Femur (tissue), 1 donor: Measurements from ENCODE around the gene TNFRSF12A.

Source experiments
- DNase-seq: peaks from one replicate; pipeline ENCODE4 v3.0.0-alpha.2; 2017

Gene TNFRSF12A

DNA sequence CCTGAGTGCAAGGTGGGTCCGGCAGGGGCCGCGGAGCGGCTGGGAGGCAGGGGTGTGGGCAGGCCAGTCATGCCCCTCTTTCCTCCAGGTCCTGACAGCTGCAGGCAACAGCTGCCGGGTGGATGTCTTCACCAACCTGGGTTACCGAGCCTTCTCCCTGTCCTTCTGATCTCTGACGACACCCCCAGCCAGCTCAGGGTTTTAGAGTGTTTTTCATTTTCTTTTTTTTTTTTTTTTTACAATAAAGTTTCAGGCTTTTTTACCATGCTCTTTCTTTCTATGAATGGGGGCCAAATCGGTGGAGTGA lies 7.3 kb downstream of the TNFRSF12A start:
- no peak for DNase-seq

- peak; percentile 86 for DNase-seq
Observed at GRCh38 chr16:3027983-3028715, 8.0 kb downstream of the TNFRSF12A start.

DNA sequence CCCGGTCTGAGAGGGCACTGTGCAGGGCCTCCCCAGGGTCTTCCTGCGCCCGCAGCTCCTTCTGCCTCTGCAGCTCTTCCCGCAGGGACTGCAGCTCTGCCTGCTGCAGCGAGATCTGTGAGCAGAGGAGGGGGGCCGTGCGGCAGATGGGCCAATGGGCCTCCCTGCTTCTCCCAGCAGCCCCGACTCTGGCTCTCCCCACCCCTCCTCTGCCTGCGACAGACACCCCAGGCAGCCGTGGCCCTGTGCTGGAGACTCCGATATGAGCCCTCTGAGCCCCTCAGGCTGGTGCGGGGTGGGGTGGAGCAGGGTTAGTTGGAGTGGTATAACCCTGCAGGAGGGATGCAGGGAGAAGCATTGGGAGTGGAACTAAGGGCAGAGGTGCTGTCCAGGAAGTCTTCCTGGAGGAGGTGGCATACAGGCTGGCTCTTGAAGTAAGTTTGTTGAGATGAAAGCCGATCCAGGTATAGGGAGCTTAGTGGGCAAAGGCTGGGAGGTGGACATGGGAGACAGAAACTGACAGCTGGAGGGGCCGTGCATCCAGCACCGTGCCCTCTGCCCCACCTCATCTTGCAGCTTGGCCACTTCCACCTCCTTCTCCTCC lies 8.7 kb downstream of the TNFRSF12A start:
- DNase-seq, result no peak

DNA sequence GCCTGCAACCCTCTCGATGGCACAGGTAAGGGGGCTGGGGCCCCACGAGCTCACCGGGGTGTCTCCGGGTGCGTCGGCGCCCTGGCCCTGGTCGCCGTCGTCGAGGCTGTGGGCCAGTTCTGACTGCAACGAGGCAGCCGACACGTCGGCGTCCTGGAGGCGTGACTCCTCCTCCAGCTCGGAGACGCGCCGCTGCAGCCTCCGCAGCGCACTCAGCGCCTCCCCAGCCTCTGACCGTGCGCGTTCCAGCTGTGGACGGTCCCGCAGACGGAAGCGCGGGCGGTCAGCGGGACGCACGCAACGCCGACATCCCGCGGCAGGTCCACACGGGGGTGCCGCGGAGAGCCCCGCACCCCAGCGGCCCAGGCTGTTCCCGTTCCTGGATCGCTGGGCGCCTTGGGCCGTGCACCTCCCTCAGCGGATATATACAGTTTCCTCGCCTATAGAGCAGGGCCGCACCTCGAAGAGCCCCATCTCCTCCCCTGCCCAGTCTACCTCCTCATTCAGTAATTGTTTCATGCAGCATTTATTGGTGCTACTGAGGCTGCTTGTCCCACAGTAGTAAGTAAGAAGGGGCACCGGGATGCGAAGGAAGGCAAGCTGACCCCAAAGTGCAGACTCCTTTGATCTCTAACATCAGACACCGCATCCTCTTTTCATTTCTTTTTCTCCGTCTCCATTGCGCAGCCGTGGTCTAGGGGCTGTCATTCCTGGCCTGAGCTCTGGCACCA lies 9.5 kb downstream of the TNFRSF12A start:
- no peak for DNase-seq

DNA sequence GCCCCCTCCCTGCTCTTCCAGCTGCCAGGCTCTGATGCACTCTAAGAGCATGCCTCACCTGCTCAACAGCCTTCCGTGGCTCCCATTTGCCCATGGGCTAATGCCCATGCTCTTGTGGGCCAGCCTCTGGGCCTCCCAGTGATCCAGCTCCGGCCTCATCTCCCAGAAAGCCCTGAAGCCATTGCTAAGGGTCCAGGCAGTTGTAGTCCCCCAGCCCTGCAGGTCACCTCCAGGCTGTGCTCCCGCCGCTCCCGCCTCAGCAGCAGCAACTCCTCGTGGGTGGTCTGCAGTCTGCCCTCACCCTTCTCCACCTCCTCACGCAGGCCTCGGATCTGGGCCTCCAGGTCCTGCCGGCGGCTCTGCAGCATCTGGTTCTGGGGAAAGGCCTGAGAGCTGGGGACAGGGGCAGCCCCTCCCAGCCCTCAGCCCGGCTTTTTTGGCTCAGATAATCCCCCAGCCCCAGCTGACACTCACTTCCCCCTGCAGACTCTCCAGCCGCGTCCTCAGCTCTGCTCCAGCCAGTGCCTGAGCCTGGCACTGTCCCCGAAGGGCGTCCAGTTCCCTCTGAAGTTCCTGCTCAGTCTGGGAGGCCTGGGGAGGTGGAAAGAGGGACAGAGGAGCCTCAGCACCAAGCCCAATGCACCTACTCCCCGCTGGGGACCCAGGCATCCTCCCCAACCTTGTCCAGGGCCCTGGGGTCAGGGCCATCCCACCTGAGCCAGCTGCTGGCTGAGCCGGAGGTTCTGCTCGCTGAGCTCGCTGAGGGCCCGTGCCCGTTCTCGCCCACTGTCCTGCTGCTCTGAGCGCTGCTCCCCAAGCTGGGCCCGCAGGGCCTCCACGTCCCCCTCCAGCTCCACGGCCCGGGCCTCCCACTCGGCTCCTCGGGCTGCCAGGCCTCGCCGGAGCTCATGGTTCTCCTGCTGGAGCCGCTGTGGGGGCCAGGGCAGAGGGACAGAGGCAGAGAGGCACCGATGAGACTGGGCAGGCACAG lies 10.3 kb downstream of the TNFRSF12A start:
- DNase-seq, result no peak

GRCh38 chr16:3032624-3033023 lies 12.5 kb downstream of the TNFRSF12A start:
- DNase-seq, result no peak

DNA sequence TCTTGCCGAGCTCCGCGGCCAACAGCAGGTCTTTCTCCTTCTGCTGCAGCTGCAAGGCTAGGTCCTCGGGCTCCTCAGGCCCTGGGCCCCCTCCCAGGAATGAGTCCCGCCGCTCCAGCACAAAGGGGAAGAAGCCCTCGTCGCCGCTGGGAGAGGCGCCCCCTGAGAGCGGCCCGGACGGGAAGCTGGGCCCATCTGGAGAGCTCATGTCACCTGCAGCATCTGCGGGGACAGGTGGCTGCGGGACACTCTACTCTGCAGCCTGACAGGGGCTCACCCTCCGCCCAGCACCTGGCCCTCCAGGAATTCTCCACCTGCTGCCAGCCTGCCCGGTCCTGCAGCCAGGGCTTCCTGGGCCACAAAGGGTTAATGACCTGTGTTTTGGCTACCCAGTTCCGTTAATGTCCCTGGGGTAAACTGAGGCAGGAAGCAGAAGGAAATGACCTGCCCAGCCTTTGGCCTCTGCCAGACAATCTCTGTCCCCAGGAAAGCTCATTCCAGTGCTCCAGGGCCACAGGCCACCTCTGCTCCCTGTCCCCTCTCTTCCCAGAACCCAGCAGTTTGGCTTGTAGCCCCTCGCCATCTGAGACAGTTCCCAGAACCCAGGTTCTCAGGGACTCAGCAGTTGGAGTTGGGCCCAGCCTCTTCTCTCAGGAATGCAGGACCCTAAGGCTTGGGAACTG lies 15.3 kb downstream of the TNFRSF12A start:
- DNase-seq, result no peak

DNA sequence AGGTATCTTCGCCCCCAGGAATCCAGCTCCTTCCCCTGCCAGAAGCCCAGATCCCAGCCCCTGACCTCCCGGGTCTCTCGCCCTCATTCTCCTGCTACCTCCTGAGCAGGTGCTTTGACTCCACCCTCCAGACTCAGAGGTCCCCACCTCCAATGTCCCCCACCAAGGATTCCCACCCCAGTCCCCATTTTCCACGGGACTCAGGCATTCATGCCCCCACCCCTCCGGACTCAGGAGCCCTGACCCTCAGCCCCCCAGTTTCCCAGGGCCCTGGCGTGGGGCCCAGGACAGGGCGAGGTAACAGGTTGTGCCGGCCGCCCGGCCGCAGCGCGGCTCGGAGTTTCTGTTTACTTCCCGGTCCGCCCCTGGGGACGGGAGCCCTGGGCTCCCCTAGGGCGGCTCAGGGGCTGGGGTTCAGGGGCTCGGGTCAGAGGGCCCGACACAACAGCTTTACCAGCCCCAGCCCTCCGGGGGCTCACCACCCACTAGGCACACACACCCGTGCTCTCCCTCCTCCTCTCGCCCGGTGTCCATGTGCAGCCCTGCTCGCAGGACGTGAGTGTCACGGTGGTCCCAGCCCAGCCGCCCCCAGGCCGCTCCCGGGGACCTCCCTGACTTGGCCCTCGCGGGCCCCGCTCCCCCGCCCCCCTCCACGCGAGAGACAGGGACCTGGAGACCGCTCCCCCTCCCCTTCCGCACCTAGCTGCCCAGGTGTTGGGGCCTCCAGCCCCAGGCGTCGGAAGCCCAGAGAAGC lies 16.0 kb downstream of the TNFRSF12A start:
- DNase-seq, result no peak

GRCh38 chr16:3036726-3037315 lies 16.7 kb downstream of the TNFRSF12A start, which contains the start of gene BICDL2:
BICDL2 (minus strand) TSS chr16:3036944; CDS start chr16:3035496, 1,448 bp downstream.
- DNase-seq, result no peak

GRCh38 chr16:3038256-3038655 lies 18.1 kb downstream of the TNFRSF12A start:
- no peak for DNase-seq

GRCh38 chr16:3038896-3039295 lies 18.7 kb downstream of the TNFRSF12A start:
- DNase-seq, result no peak

DNA sequence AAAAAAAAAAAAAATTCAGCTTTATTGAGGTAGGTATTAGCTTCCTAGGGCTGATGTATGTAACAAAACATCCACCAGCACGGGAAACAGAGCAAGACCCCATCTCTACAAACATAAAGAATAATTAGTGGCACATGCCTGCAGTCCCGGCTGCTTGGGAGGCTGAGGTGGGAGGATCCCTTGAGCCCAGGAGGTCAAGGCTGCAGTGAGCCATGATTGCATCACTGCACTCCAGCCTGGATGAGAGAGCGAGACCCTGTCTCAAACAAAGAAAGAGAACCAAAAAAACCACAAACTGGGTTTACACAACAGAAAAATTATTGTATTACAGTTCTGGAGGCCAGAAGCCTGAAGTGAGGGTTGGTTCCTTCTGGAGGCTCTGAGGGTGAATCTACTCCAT lies 22.2 kb downstream of the TNFRSF12A start:
- DNase-seq, result no peak

GRCh38 chr16:3044708-3045107 lies 24.5 kb downstream of the TNFRSF12A start:
- no peak for DNase-seq

GRCh38 chr16:3045758-3046640 lies 25.8 kb downstream of the TNFRSF12A start, which contains the start of gene MMP25:
MMP25 (plus strand) TSS chr16:3046561; CDS start chr16:3046918, 357 bp downstream.
- DNase-seq, result no peak

- no peak for DNase-seq
Observed at GRCh38 chr16:3046641-3047386, 26.6 kb downstream of the TNFRSF12A start.

DNA sequence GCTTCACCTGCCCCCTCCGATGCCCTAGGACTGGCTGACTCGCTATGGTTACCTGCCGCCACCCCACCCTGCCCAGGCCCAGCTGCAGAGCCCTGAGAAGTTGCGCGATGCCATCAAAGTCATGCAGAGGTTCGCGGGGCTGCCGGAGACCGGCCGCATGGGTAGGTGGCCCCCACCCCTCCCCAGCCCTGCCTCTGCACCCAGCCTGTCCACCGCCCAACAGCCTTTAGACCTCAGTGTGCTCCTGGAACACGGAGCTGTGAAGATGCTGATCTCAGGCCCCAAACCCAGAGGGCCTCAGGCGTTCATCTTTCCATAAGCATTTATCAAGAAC lies 27.2 kb downstream of the TNFRSF12A start:
- DNase-seq, result no peak

- no peak for DNase-seq
Observed at GRCh38 chr16:3049921-3050481, 29.8 kb downstream of the TNFRSF12A start.

- DNase-seq, result no peak
Observed at GRCh38 chr16:3050487-3050886, 30.3 kb downstream of the TNFRSF12A start.

- DNase-seq, result no peak
Observed at GRCh38 chr16:3051009-3051408, 30.8 kb downstream of the TNFRSF12A start.
